CD4-positive, alpha-beta T cell (primary cell): Measurements from ENCODE around the gene PODN. TPM values are rescaled to one million over a fixed set of nuclear protein-coding genes. Genes with fewer than 3 reads are reported as not detected.

Experiments
- ATAC-seq: fragments of 200-7000 bp; cut with Tn5 transposase; one replicate; pipeline ENCODE4 v1.10.0; 2022; ENCODE audit warnings: mild to moderate bottlenecking; ENCODE audit not compliant: poor library complexity
- CTCF ChIA-PET: fragments of 350-600 bp; sonication (Branson Sonifier 250); formaldehyde crosslinking; loops from one replicate; lab custom pipeline; 2021; ENCODE audit warnings: antibody characterized with exemption, inconsistent platforms; lab: Charles Lee
- POLR2A ChIA-PET: fragments of 350-600 bp; sonication (Branson Sonifier 250); formaldehyde crosslinking; loops from one replicate; lab custom pipeline; 2021; ENCODE audit warnings: antibody characterized with exemption, inconsistent platforms; lab: Charles Lee
- DNase-seq, 14 experiments: peaks; one replicate each; pipeline ENCODE4 v3.0.0-alpha.2; 2013 to 2020; ENCODE audit warnings: mixed read lengths in 2 of 14
- H3K27ac ChIP-seq, 2 donors: one replicate each; pipeline versions ENCODE4 v1.5.1 to v1.7.0; 2013; ENCODE audit warnings: low read length in 2 of 2, low read depth in 1 of 2, mild to moderate bottlenecking in 1 of 2
- H3K27me3 ChIP-seq, 2 experiments: 1 replicate in 1 of 2; 2 replicates in 1 of 2; pipeline versions ENCODE4 v1.6.1 to v1.7.0; 2013; ENCODE audit warnings: low read length in 2 of 2, control low read depth in 1 of 2, mild to moderate bottlenecking in 1 of 2, moderate library complexity in 1 of 2; ENCODE audit not compliant: insufficient read depth in 2 of 2, control insufficient read depth in 1 of 2
- H3K36me3 ChIP-seq: one replicate; pipeline ENCODE4 v1.6.1; 2013; ENCODE audit warnings: low read length, control low read depth; ENCODE audit not compliant: insufficient read depth
- H3K4me1 ChIP-seq: one replicate; pipeline ENCODE4 v1.6.1; 2013; ENCODE audit warnings: low read length, control low read depth; ENCODE audit not compliant: insufficient read depth
- H3K4me3 ChIP-seq: one replicate; pipeline ENCODE4 v1.5.1; 2013; ENCODE audit warnings: mild to moderate bottlenecking, low read length, moderate library complexity
- H3K9me3 ChIP-seq, 2 experiments: 1 replicate in 1 of 2; 2 replicates in 1 of 2; pipeline versions ENCODE4 v1.6.1 to v1.7.0; 2013; ENCODE audit warnings: low read length in 2 of 2, mild to moderate bottlenecking in 2 of 2, control low read depth in 1 of 2, moderate library complexity in 1 of 2; ENCODE audit not compliant: control insufficient read depth in 1 of 2, insufficient read depth in 1 of 2
- H3K27ac Mint-ChIP-seq: one replicate; pipeline ENCODE4 v1.8.0; 2020; ENCODE audit warnings: mixed read lengths
- H3K27me3 Mint-ChIP-seq: one replicate; pipeline ENCODE4 v1.8.0; 2021; ENCODE audit warnings: mixed read lengths
- H3K36me3 Mint-ChIP-seq: one replicate; pipeline ENCODE4 v1.8.0; 2021; ENCODE audit warnings: low read depth, mixed read lengths
- H3K4me1 Mint-ChIP-seq: one replicate; pipeline ENCODE4 v1.8.0; 2021; ENCODE audit warnings: low read depth, mixed read lengths
- H3K4me3 Mint-ChIP-seq: one replicate; pipeline ENCODE4 v1.8.0; 2020; ENCODE audit warnings: mild to moderate bottlenecking, mixed read lengths
- H3K9me3 Mint-ChIP-seq: one replicate; pipeline ENCODE4 v1.8.0; 2020; ENCODE audit warnings: mixed read lengths
- CTCF ChIP-seq: fragments of 200-600 bp; IDR thresholded peaks from one replicate; pipeline ENCODE4 v1.8.0; 2022; ENCODE audit warnings: antibody characterized with exemption, mild to moderate bottlenecking
- intact Hi-C, 2 experiments: fragments of 100-400 bp; cut with DNase I in 1 of 2; cut with micrococcal nuclease in 1 of 2; formaldehyde crosslinking; loops; one replicate each; pipeline versions ENCODE4 v1.15.1 to v1.9.0; 2023 to 2025; cut with DNase I, micrococcal nuclease
- total RNA-seq, 174 experiments: library from RNA in 2 of 174; stranded (reverse) in 2 of 174; gene quantifications; one replicate each; pipeline ENCODE4 v1.2.3 and lab custom pipeline; 2021 to 2026

PODN gene
- total RNA-seq, 2 experiments from 2014 or later, result not detected

GRCh38 chr1:53067886-53068285 lies 5.9 kb downstream of the PODN start:
- Histone ChIP-seq H3K9me3 (peaks cover 0 to 6% of the 10 kb centered on the region in 2 experiments), H3K36me3 (no peaks in the 10 kb centered on the region), H3K27me3 (peaks cover 11 to 25% of the 10 kb centered on the region in 2 experiments), H3K27ac (no peak overlapping the region), H3K4me3 (no peak overlapping the region), H3K4me1 (peaks cover 6% of the 10 kb centered on the region)
- ChIA-PET POLR2A (no interaction called here), CTCF (no interaction called here)
- peaks cover 20% of the 10 kb centered on the region for H3K27me3 Mint-ChIP-seq
- no peak overlapping the region for H3K27ac Mint-ChIP-seq
- H3K4me1 Mint-ChIP-seq, result peaks cover 12% of the 10 kb centered on the region
- no peaks in the 10 kb centered on the region for H3K9me3 Mint-ChIP-seq
- H3K4me3 Mint-ChIP-seq, result no peak overlapping the region
- no peaks in the 10 kb centered on the region for H3K36me3 Mint-ChIP-seq
- ATAC-seq (no peak), DNase-seq (no peak)
- TF ChIP-seq CTCF, result no peak
- intact Hi-C loops, result no loop called here

GRCh38 chr1:53068314-53069099 lies 6.5 kb downstream of the PODN start:
- Histone ChIP-seq H3K4me3 (no peak overlapping the region), H3K27me3 (peaks cover 5 to 18% of the 10 kb centered on the region in 2 experiments), H3K9me3 (no peaks in the 10 kb centered on the region), H3K27ac (no peak overlapping the region), H3K36me3 (no peaks in the 10 kb centered on the region), H3K4me1 (peaks cover under 1% of the 10 kb centered on the region)
- Mint-ChIP-seq H3K27me3 (peaks cover 14% of the 10 kb centered on the region), H3K36me3 (no peaks in the 10 kb centered on the region), H3K9me3 (no peaks in the 10 kb centered on the region), H3K4me3 (no peak overlapping the region), H3K4me1 (peaks cover 6% of the 10 kb centered on the region), H3K27ac (no peak overlapping the region)
- intact Hi-C loops, result no loop called here
- ATAC-seq (no peak), DNase-seq (no peak)
- ChIA-PET POLR2A (no interaction called here), CTCF (no interaction called here)
- TF ChIP-seq CTCF, result no peak

GRCh38 chr1:53069265-53069662 lies 7.3 kb downstream of the PODN start:
- no peaks in the 10 kb centered on the region for H3K9me3 ChIP-seq
- POLR2A ChIA-PET, result no interaction called here
- no peak for TF ChIP-seq CTCF
- ATAC-seq (no peak), DNase-seq (no peak)
- Mint-ChIP-seq H3K4me3 (no peak overlapping the region), H3K27ac (no peak overlapping the region), H3K9me3 (no peaks in the 10 kb centered on the region), H3K27me3 (peaks cover 7% of the 10 kb centered on the region), H3K4me1 (no peaks in the 10 kb centered on the region), H3K36me3 (no peaks in the 10 kb centered on the region)
- no peaks in the 10 kb centered on the region for H3K4me1 ChIP-seq
- H3K27ac ChIP-seq, result no peak overlapping the region
- intact Hi-C loops, result no loop called here
- peaks cover 0 to 11% of the 10 kb centered on the region in 2 experiments for H3K27me3 ChIP-seq
- no peaks in the 10 kb centered on the region for H3K36me3 ChIP-seq
- no peak overlapping the region for H3K4me3 ChIP-seq
- CTCF ChIA-PET, result no interaction called here
